ENCODE measurements around the gene XXYLT1.

XXYLT1 gene

DNA sequence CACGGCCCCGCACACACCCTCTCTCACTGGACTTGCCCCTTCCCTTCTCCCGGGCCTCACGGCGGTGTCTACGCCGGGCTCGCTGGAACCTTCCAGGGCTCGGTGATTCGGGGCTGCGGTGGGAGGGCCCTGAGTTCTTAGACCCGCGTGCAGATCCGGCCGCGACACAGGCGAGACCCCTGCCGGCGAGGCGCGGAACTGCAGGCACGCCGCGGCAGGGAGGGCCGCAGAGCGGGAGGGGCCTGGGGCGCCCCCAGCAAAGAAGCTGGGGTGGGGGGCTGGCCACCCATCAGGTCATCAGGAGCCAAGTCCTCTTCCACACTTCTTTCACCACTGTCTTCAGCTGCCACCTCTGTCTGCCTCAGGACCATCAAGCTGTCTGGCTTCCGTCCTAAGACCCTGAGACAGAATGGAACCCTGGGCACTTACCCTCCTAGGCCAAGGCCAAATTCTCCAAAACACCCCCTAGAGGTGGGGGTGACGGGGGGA is 164.5 kb downstream of the XXYLT1 start:
- DNase-seq = peak; percentile 66

DNA sequence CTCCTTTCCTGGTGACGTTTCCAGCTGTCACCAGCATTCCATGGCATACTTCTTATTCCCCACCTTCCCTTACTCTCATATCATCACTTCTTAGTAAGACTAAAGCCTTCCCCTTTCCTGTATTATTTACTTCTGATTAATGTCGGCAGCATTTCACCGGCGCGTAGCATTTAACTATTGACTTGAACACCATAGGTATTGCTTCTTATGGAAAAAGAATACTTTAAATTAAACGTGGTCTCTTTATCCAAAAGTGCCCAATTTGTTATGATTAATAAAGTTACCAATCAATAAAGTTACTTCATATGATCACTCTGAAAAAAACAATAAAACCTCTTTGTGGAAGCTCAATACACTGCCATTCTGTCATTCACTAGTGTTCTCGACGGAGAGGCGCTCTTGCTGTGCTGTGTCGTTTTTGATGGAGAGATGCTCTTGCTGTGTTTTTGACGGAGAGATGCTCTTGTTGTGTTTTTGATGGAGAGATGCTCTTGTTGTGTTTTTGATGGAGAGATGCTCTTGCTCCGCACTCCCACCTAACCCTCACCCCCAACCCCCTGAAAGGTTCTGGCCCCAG is 165.0 kb downstream of the XXYLT1 start:
- DNase-seq = no peak

GRCh38 chr3:195105389-195105788 is 165.6 kb downstream of the XXYLT1 start:
- no peak for DNase-seq

- DNase-seq = no peak
Observed at GRCh38 chr3:195104340-195104739, 166.6 kb downstream of the XXYLT1 start.

DNA sequence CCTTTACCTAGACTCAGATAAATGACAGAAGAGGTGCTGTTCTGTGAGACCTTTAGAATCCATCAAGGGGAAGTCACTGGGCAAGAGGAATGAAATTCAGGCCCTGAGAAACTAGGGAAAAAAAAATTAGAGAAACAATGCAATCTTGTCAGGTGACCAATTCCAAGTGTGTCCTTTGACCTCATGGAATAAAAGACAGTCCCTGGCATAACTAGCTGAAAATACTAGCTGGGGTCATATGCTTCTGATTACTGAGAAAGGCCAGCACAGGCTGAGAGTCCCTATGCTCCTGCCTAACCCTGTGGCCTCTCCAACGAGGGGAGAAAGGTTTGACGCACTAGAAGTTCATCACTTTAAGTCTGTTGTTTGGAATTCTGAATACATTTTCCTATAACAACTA is 167.3 kb downstream of the XXYLT1 start:
- DNase-seq = no peak

- DNase-seq = peak; percentile 96
Observed at GRCh38 chr3:195102609-195103467, 168.1 kb downstream of the XXYLT1 start.

DNA sequence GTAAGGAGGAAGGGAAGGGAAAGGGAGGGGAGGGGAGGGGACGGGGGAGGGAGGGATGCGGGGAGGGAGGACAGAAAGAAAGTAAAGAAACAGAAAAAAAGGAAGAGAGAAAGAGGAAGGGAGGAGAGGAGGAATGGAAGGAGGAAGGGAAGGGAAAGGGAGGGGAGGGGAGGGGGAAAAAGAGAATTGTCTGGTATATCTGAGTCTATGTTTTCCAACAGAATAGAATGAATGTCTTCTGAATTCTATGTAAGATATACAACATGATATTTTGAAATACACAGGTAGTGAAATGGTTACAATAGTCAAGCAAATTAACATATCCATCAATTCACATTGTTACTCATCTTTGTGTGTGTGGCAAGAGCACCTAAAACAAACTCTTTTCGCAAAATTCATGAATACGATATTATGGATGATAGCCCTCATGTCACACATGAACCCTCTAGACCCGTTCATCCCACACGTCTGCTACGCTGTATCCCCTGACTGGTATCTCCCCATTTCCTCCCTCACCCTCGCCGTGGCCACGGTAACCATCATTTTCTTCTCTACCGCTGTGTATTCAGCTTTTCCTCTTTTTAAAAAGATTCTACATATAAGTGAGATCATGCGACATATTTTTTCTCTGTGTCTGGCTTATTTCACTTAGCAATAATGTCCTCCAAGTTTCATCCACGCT is 168.9 kb downstream of the XXYLT1 start:
- DNase-seq = no peak

DNA sequence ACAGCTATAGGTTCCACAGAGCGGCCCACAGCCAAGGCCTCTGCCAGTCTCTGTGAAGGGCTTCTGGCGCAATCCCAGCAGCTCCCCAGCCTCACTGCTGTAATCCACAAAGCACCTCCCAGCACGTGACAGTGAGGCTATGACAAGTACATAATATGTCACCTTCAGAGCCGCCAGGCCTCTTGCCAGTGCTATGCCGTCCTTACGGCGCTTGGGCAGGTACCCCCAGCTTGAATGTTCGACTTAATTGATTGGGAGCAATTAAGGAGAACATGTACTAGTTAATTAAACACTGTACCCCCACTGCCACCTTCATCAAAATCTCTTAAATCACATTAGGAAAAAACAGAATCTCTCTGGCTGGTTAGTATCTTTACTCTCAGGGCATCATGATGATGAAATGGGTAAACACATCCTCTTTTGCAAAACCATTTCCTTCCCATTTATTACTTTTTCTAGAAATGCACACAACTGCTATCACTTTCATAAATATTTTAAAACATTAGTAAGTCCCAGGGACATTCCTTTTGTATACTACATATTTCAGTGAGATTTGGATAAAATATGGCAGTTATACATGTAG is 169.9 kb downstream of the XXYLT1 start:
- DNase-seq = peak; percentile 63

DNA sequence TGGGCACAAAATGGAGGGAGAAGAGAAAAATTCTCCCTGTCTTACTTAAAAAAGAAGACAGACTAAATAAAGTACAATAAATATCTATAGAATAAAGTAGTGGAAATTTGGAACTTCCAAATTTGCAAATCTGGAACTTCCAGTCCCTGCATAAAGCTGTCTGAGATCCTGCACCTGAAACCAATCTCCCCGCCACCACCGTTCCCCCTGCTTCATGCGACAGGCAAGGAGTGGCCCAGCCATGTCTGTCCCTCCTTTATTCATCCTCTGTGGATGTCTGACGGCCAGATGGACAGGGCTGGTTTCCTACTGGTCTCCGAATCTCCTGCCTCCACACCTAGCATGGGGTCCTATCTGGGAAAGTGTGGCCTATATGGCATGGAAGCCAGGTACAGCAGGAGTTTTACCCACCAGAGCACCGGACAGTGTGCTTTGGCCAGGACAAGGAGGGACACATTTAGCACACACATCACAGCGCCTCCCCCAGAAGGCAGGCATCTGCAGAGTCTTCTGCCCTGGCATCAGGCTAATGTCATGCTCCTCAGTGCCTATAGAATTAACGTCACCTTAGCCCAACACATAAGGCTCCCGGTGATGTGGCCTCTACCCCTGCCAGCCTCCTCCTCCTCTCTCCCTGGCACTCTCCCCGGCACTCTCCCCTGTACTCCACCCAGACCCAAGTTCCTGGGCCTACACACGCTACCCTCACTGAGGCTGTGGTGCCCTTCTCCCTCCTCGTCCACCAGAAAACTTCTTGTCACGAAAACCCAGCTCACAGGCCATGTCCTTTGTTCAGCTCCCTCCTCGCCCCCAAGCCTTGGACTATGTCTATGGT is 170.8 kb downstream of the XXYLT1 start:
- DNase-seq = no peak

DNA sequence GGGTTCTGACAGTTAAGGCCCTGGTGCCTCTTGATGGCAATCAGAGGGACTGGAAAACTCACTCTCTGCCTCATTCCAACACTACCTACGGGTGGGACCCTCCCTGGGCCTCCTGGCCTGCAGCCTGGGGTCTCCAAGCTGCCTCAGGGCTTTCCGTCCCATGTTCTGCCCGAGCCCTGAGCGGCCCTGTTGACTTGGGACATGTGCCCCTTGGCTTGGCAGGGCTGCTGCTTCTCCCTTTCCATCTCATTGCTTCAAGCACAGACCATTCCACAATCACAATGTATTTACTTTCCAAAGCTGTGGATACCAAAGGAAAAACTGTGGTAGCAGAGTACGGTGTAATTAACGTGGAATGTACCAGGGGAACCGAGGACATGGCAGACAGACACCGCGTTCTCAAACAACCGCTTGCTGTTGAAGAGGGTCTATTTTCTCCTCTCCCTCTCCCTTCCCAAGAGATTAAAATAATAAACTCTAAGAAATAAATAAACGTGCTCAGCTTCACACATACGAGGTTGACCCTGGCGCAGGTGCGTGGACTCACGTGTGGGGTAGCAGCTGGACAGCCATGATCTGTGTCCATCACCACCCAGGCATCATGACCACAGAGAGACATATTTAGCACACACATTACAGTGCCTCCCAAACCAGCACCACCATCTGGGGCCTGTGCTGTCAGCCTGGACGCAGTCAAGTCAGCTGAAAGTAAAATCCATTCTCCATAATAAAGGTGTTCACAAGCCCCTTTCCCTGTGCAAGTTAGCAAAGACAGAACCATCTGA is 172.0 kb downstream of the XXYLT1 start:
- DNase-seq = no peak

GRCh38 chr3:195097331-195098255 is 173.4 kb downstream of the XXYLT1 start:
- no peak for DNase-seq

GRCh38 chr3:195096484-195097330 is 174.3 kb downstream of the XXYLT1 start:
- DNase-seq = no peak

DNA sequence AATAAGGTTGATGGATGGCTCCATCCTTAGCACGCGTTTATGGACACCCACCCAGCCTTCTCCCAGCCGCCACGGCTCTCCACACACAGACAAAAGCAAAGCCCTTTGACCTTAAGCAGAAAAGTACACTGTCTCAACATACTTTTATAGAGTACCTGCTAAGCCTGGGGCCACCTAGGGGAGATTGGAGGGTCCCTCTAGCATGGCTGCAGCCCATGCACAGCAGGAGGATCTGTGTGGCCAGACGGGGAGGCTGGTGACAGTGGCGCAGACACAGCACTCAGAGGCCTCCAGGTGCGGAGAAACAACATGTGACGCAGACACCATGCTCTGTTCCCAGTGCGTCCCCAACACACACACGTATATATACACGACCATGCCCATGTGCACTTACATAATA is 174.9 kb downstream of the XXYLT1 start:
- no peak for DNase-seq

GRCh38 chr3:195095704-195096036 is 175.3 kb downstream of the XXYLT1 start:
- DNase-seq = peak; percentile 48

- no peak for DNase-seq
Observed at GRCh38 chr3:195095035-195095703, 175.8 kb downstream of the XXYLT1 start.

DNA sequence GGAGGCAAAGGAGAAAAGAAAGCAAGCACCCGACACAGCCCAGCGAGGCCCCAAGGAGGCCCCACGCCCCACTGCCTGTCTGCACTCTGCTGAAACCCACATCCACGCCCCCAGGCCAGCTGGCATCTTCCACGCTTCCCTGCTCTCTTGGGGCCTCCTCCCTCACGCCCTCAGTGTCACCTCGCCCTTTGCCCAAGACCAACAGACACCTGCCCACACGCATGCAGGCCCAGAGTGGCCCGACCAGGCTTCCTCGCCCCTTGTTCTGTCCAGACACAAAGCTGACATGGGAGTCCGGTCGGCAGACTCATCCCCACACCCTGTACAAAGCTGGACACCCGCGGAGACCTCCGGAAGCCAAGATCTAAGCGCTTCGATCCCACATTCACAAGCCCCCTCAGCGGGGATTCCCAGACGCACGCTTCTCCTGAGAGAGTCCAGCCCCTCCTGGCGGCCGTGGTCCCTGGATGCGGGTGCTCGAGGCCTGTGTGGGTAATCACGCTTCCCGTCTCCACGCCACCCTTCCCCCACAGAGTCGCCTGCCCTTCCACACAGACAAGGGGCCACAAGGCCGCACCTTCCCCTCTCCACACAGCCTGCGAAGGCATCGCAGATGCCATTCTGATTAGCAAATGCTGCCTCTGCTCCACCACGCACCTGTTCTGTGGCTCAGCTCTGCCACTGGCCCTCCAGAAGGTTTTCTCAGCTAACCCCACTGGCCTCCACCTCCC is 176.6 kb downstream of the XXYLT1 start:
- DNase-seq = no peak

- no peak for DNase-seq
Observed at GRCh38 chr3:195093731-195094130, 177.2 kb downstream of the XXYLT1 start.

Measured in fibroblast of upper back skin (primary cell).